ENCODE data around the gene NOTCH2.

DNA sequence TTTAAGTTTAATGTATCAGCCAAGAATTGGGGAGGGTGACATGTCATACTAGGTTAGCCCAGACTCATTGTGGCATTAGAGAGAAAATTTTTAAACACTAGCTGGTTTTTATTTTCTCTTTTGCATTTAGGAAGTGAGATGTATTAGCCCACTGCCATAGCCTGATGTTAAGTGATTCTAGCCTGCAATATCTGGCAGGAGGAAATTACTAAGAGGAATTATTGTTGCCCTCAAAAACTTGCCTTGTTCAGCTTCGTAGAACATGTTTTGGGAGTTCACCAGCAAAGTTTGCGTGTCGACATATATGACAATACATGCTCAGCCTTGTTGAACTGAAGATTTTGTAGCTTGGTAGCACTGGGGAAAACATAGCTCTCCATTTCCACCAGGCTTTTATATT, 185.6 kb downstream of the NOTCH2 start:
- TF ChIP-seq, protein P1, sequence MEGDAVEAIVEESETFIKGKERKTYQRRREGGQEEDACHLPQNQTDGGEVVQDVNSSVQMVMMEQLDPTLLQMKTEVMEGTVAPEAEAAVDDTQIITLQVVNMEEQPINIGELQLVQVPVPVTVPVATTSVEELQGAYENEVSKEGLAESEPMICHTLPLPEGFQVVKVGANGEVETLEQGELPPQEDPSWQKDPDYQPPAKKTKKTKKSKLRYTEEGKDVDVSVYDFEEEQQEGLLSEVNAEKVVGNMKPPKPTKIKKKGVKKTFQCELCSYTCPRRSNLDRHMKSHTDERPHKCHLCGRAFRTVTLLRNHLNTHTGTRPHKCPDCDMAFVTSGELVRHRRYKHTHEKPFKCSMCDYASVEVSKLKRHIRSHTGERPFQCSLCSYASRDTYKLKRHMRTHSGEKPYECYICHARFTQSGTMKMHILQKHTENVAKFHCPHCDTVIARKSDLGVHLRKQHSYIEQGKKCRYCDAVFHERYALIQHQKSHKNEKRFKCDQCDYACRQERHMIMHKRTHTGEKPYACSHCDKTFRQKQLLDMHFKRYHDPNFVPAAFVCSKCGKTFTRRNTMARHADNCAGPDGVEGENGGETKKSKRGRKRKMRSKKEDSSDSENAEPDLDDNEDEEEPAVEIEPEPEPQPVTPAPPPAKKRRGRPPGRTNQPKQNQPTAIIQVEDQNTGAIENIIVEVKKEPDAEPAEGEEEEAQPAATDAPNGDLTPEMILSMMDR (IDR thresholded peaks at IDR 0.05) = no peak
- TF ChIP-seq POLR2A (IDR thresholded peaks at IDR 0.05) = no peak

Measured in ovary (tissue), 3 donors.